Measurements from ENCODE around the gene TMEM108. TPM values are rescaled to one million over a fixed set of nuclear protein-coding genes. Genes with fewer than 3 reads are reported as not detected.

The TMEM108 gene
- total and polyA plus RNA-seq, 3 donors from 2014 or later = 13.9 to 44.3 (median 16.1) TPM

- no peaks in the 10 kb centered on the region for H3K4me1 ChIP-seq
- intact Hi-C loops (cut with DNase I; ENCODE audit: low total_unique reads) = no loop called here
- H3K4me3 ChIP-seq = no peak overlapping the region
- no peaks in the 10 kb centered on the region for H3K27me3 ChIP-seq
- no peak for DNase-seq
- H3K27ac ChIP-seq = no peak overlapping the region
- no peaks in the 10 kb centered on the region for H3K36me3 ChIP-seq (ENCODE audit: low read depth, missing control alignments)
- H3K9me3 ChIP-seq = no peaks in the 10 kb centered on the region
- TF ChIP-seq POLR2A (IDR thresholded peaks at IDR 0.05) = no peak
- TF ChIP-seq, protein P1, sequence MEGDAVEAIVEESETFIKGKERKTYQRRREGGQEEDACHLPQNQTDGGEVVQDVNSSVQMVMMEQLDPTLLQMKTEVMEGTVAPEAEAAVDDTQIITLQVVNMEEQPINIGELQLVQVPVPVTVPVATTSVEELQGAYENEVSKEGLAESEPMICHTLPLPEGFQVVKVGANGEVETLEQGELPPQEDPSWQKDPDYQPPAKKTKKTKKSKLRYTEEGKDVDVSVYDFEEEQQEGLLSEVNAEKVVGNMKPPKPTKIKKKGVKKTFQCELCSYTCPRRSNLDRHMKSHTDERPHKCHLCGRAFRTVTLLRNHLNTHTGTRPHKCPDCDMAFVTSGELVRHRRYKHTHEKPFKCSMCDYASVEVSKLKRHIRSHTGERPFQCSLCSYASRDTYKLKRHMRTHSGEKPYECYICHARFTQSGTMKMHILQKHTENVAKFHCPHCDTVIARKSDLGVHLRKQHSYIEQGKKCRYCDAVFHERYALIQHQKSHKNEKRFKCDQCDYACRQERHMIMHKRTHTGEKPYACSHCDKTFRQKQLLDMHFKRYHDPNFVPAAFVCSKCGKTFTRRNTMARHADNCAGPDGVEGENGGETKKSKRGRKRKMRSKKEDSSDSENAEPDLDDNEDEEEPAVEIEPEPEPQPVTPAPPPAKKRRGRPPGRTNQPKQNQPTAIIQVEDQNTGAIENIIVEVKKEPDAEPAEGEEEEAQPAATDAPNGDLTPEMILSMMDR (IDR thresholded peaks at IDR 0.05) = no peak
- 94 to 96% methylated on average over 2 of the region's 2 CpGs for WGBS, 2 donors
Observed at GRCh38 chr3:133360476-133360875, 322.3 kb downstream of the TMEM108 start.

DNA sequence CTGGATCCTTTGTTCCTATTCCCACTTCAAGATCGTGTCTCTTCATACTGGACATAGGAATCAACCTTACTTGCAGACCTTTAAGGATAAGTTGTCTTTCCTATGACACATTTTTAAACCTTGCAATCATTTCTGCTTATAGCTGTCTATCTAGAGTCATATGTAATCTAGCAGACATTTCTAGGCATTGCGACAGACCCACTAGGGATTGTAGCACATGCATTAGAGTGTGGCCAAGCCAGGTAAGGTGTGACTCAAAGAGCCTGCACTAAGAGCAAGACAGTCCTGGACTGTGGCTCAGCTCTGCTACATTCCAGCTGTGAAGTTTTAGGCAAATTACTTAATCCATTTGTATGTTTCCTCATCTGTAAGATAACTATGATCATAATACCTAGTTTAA, 322.8 kb downstream of the TMEM108 start:
- WGBS, 2 donors = 88 to 89% methylated on average over 2 of the region's 2 CpGs
- no peak for TF ChIP-seq POLR2A (IDR thresholded peaks at IDR 0.05)
- TF ChIP-seq, protein P1 (IDR thresholded peaks at IDR 0.05) = no peak
- H3K4me1 ChIP-seq = no peaks in the 10 kb centered on the region
- no peaks in the 10 kb centered on the region for H3K9me3 ChIP-seq
- intact Hi-C loops (cut with DNase I; ENCODE audit: low total_unique reads) = no loop called here
- no peak overlapping the region for H3K27ac ChIP-seq
- H3K4me3 ChIP-seq = no peak overlapping the region
- no peaks in the 10 kb centered on the region for H3K27me3 ChIP-seq
- no peak for DNase-seq
- no peaks in the 10 kb centered on the region for H3K36me3 ChIP-seq (ENCODE audit: low read depth, missing control alignments)

DNA sequence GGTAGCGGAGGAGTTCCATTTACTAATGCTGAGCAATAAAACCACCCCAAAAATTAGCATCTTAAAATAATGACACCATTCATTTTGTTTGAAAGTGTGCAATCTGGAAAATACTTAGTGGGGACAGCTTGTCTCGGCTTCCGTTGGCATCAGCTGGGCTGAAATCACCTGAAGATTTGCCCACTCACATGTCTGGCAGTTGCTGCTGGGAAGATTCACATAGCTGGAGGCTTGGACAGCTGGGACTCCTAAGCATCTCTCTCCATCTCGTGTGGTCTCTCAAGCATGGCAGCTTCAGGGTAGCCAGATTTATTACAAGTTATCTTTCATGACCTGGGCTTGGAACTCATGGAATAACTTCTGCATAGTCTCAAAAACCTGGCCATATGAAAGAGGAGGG, 323.2 kb downstream of the TMEM108 start:
- H3K4me1 ChIP-seq = no peaks in the 10 kb centered on the region
- no peak for DNase-seq
- TF ChIP-seq, protein P1 (IDR thresholded peaks at IDR 0.05) = no peak
- no peak for TF ChIP-seq POLR2A (IDR thresholded peaks at IDR 0.05)
- H3K27ac ChIP-seq = no peak overlapping the region
- H3K9me3 ChIP-seq = no peaks in the 10 kb centered on the region
- H3K27me3 ChIP-seq = no peaks in the 10 kb centered on the region
- intact Hi-C loops (cut with DNase I; ENCODE audit: low total_unique reads) = no loop called here
- H3K4me3 ChIP-seq = no peak overlapping the region
- no peaks in the 10 kb centered on the region for H3K36me3 ChIP-seq (ENCODE audit: low read depth, missing control alignments)
- WGBS, 2 donors = 80 to 83% methylated on average over 4 of the region's 4 CpGs

DNA sequence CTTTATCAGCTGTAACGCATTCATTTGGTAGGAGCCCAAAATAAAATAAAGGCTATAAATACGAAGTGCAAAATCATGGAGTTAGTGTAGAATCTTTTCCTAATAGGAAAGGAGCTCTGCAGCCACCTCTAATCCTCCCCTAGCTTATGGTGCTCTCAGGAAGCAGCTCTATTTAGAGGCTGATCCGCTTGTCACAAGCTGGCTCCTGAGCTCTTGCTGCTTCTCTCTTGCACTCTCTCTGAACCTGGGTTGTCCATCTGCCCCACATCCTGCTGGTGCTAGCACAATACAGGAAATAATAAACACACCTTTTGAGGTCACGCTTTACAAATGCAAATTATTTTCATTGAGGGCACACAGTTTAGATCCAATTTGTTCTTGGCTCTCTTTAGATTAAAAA, 324.3 kb downstream of the TMEM108 start:
- 83 to 87% methylated on average over 4 of the region's 4 CpGs for WGBS, 2 donors
- intact Hi-C loops (cut with DNase I; ENCODE audit: low total_unique reads) = no loop called here
- no peak for DNase-seq
- no peak for TF ChIP-seq POLR2A (IDR thresholded peaks at IDR 0.05)
- TF ChIP-seq, protein P1 (IDR thresholded peaks at IDR 0.05) = no peak
- H3K4me3 ChIP-seq = no peak overlapping the region
- no peak overlapping the region for H3K27ac ChIP-seq
- no peaks in the 10 kb centered on the region for H3K27me3 ChIP-seq
- H3K36me3 ChIP-seq (ENCODE audit: low read depth, missing control alignments) = no peaks in the 10 kb centered on the region
- no peaks in the 10 kb centered on the region for H3K4me1 ChIP-seq
- no peaks in the 10 kb centered on the region for H3K9me3 ChIP-seq

- 88 to 93% methylated on average over 4 of the region's 4 CpGs for WGBS, 2 donors
- no peak overlapping the region for H3K4me3 ChIP-seq
- H3K9me3 ChIP-seq = no peaks in the 10 kb centered on the region
- no peak overlapping the region for H3K27ac ChIP-seq
- H3K27me3 ChIP-seq = no peaks in the 10 kb centered on the region
- intact Hi-C loops (cut with DNase I; ENCODE audit: low total_unique reads) = no loop called here
- no peaks in the 10 kb centered on the region for H3K36me3 ChIP-seq (ENCODE audit: low read depth, missing control alignments)
- H3K4me1 ChIP-seq = no peaks in the 10 kb centered on the region
- no peak for DNase-seq
- TF ChIP-seq, protein P1 (IDR thresholded peaks at IDR 0.05) = no peak
- TF ChIP-seq POLR2A (IDR thresholded peaks at IDR 0.05) = no peak
Observed at GRCh38 chr3:133364704-133365103, 326.5 kb downstream of the TMEM108 start.
